Ectodermal cell (in vitro differentiated cells): ENCODE data around the gene RIC1.

Experiments
- H3K27ac ChIP-seq: 2 replicates; pipeline ENCODE4 v1.7.0; 2013; ENCODE audit warnings: mild to moderate bottlenecking, low read depth, low read length; ENCODE audit not compliant: insufficient read depth, poor library complexity, severe bottlenecking
- H3K27me3 ChIP-seq: 2 replicates; pipeline ENCODE4 v1.7.0; 2013; ENCODE audit warnings: mild to moderate bottlenecking, low read length; ENCODE audit not compliant: insufficient read depth, control insufficient read depth, poor library complexity, severe bottlenecking
- H3K36me3 ChIP-seq: one replicate; pipeline ENCODE4 v1.7.0; 2013; ENCODE audit warnings: low read length; ENCODE audit not compliant: control insufficient read depth, insufficient read depth
- H3K4me1 ChIP-seq: one replicate; pipeline ENCODE4 v1.7.0; 2013; ENCODE audit warnings: low read length; ENCODE audit not compliant: control insufficient read depth, insufficient read depth
- H3K4me3 ChIP-seq: 2 replicates; pipeline ENCODE4 v1.7.0; 2013; ENCODE audit warnings: low read depth, low read length, control low read depth; ENCODE audit not compliant: insufficient read depth
- H3K9me3 ChIP-seq: 2 replicates; pipeline ENCODE4 v1.7.0; 2013; ENCODE audit warnings: mild to moderate bottlenecking, low read length, moderate library complexity; ENCODE audit not compliant: control insufficient read depth
- WGBS, 2 experiments: methylation state at CpG; one replicate each; pipeline ENCODE4 v1.1.7; 2013; ENCODE audit warnings: missing lambda C conversion rate in 2 of 2; 5-methylcytosine and 5-hydroxymethylcytosine counted together

The RIC1 gene

DNA sequence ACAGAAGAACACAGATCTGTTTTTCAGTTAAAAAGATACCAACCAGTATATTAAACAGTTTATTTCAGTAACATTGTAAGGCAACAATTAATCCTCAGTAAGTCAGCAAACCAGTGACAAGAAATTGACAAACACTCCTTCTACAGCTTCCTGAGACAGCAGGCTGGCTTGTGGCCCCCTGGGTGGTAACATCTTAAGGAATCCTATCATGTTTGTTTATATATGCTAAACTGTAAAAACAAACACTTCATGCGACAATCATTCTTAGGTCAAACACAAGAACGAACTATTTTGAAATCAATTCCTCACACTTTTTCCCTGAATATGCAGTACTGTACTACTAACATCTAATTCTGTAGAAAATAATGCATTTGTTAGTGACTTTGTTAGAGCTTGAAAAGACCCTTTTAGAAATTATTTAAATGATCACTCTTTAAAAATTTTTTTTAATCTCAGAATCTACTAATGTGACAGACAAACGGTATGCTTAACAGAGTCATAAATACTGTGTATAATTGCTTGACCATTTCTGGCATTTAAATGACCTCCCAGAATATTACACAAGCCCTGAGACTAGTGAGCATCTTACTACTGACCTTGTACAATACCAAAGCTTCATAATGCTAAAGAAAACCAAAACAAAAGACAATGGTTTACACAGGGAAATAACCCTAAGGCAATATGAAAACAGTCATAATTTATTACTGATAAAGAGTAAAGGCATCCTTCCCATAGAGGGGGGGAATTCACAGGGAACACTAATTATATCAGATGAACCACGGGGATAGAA lies 155.8 kb downstream of the RIC1 start:
- 62 to 63% methylated on average over 3 to 4 of the region's 4 CpGs for WGBS, 2 experiments

DNA sequence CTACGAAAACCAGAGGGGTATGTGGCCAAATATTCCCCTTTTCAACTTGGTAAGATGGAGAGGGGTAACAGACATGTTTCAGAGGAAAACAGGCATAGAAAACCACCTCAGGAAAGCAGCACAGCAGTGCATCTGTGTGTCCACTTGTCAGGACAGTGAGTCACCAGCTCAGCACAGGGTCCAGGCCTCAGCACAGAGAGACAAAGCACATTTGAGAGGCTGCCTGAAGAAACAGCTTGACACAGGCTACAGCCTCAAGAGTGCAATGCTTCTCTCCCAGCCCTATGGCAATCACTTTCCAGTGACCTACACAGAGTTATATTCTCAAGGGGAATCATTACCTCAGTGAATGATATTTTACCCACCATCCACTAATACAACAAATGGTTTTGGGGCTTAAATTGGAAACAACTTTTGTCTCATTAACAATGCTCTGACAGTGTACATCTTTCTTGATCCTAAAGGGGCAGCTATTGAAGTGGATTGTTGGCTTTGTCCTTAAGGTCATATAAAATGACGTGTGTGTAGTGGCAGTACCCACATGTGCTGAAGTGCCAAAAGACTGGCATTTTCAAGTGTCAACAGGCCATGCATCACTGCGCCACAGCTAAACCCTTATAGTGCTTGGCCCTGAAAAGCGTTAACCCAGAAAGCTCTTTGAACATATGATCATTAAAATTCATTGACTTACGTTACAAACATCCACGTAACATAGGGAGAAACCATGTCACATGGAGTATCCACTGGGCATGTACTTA lies 157.6 kb downstream of the RIC1 start:
- Histone ChIP-seq H3K27me3 (no peaks in the 10 kb centered on the region), H3K9me3 (no peaks in the 10 kb centered on the region), H3K36me3 (no peaks in the 10 kb centered on the region), H3K4me1 (no peaks in the 10 kb centered on the region), H3K4me3 (no peak overlapping the region), H3K27ac (no peak overlapping the region)
- WGBS, 2 experiments: 96% methylated on average over 6 of the region's 6 CpGs

More for the DNA sequence above, 155.8 kb downstream of the RIC1 start:
- H3K36me3 ChIP-seq: peaks cover 8% of the 10 kb centered on the region
- H3K4me1 ChIP-seq: no peaks in the 10 kb centered on the region
- H3K9me3 ChIP-seq: no peaks in the 10 kb centered on the region
- no peaks in the 10 kb centered on the region for H3K27me3 ChIP-seq
- H3K27ac ChIP-seq: no peak overlapping the region
- H3K4me3 ChIP-seq: no peak overlapping the region

DNA sequence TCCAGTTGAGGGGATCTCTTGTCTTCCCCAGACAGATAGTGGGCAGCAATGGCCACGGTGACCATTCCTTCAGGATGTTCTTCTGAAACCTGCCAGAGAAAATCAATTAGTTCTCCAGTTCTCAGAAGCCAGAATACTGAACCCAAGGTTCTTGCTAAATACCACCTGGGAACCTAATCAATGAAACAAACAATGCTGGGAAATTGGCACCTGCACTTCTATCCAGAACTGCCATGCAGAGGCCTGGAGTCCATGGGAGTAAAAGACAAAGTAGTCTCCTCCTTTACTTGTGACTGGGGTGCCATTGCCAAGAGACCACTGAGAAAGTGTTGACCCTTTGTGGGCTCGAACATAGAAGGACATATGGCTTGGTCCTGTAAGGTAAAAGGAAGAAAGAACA lies 158.3 kb downstream of the RIC1 start:
- WGBS, 2 experiments: 85 to 99% methylated on average over 2 of the region's 2 CpGs

GRCh38 chr9:5787759-5788302 lies 158.9 kb downstream of the RIC1 start:
- Histone ChIP-seq H3K27ac (no peak overlapping the region), H3K4me3 (no peak overlapping the region), H3K9me3 (no peaks in the 10 kb centered on the region), H3K4me1 (no peaks in the 10 kb centered on the region), H3K27me3 (no peaks in the 10 kb centered on the region), H3K36me3 (no peaks in the 10 kb centered on the region)
- WGBS, 2 experiments: 86 to 95% methylated on average over 2 of the region's 2 CpGs

More for the DNA sequence above, 158.3 kb downstream of the RIC1 start:
- Histone ChIP-seq H3K27me3 (no peaks in the 10 kb centered on the region), H3K27ac (no peak overlapping the region), H3K9me3 (no peaks in the 10 kb centered on the region), H3K36me3 (no peaks in the 10 kb centered on the region), H3K4me3 (no peak overlapping the region), H3K4me1 (no peaks in the 10 kb centered on the region)

GRCh38 chr9:5789489-5789888 lies 160.6 kb downstream of the RIC1 start:
- no peak overlapping the region for H3K4me3 ChIP-seq
- WGBS, 2 experiments: 92 to 93% methylated on average over 4 of the region's 5 CpGs

DNA sequence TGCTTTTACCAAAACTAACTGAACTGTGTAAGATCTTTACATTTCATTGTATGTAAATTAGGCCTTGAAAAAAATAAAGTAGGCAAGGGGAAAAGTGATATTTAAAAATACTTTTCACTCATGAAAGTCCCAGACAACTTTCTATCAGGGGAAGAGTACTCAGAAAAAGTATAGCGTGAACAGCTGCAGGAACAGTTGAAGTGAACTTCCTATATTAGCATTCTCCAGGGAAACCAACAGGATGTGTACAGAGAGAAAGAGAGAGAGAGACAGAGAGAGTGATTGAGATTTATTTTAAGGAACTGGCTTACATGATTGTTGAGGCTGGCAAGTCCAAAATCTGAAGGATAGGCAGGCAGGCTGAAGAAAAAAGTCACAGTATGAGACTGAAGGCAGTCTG lies 162.0 kb downstream of the RIC1 start:
- H3K36me3 ChIP-seq: no peaks in the 10 kb centered on the region
- no peak overlapping the region for H3K27ac ChIP-seq
- no peaks in the 10 kb centered on the region for H3K9me3 ChIP-seq
- no peaks in the 10 kb centered on the region for H3K4me1 ChIP-seq
- no peak overlapping the region for H3K4me3 ChIP-seq
- no peaks in the 10 kb centered on the region for H3K27me3 ChIP-seq
- WGBS, 2 experiments: 92 to 93% methylated on average over 1 of the region's 1 CpG

More at GRCh38 chr9:5789489-5789888, 160.6 kb downstream of the RIC1 start:
- no peaks in the 10 kb centered on the region for H3K9me3 ChIP-seq
- H3K4me1 ChIP-seq: no peaks in the 10 kb centered on the region
- no peak overlapping the region for H3K27ac ChIP-seq
- no peaks in the 10 kb centered on the region for H3K27me3 ChIP-seq
- no peaks in the 10 kb centered on the region for H3K36me3 ChIP-seq

GRCh38 chr9:5791870-5792269 lies 163.0 kb downstream of the RIC1 start:
- no peaks in the 10 kb centered on the region for H3K4me1 ChIP-seq
- no peak overlapping the region for H3K4me3 ChIP-seq
- H3K27me3 ChIP-seq: no peaks in the 10 kb centered on the region
- WGBS, 2 experiments: 96 to 100% methylated on average over 1 to 3 of the region's 3 CpGs
- H3K27ac ChIP-seq: no peak overlapping the region
- H3K9me3 ChIP-seq: no peaks in the 10 kb centered on the region
- H3K36me3 ChIP-seq: no peaks in the 10 kb centered on the region

- no peaks in the 10 kb centered on the region for H3K27me3 ChIP-seq
- H3K27ac ChIP-seq: no peak overlapping the region
- H3K9me3 ChIP-seq: no peaks in the 10 kb centered on the region
- 91 to 93% methylated on average over 1 of the region's 1 CpG for WGBS, 2 experiments
- H3K36me3 ChIP-seq: no peaks in the 10 kb centered on the region
- no peak overlapping the region for H3K4me3 ChIP-seq
- no peaks in the 10 kb centered on the region for H3K4me1 ChIP-seq
Observed at GRCh38 chr9:5793812-5794211, 164.9 kb downstream of the RIC1 start.

- no peaks in the 10 kb centered on the region for H3K9me3 ChIP-seq
- 92 to 100% methylated on average over 2 of the region's 2 CpGs for WGBS, 2 experiments
- no peaks in the 10 kb centered on the region for H3K4me1 ChIP-seq
- no peak overlapping the region for H3K4me3 ChIP-seq
- no peak overlapping the region for H3K27ac ChIP-seq
- no peaks in the 10 kb centered on the region for H3K27me3 ChIP-seq
- H3K36me3 ChIP-seq: no peaks in the 10 kb centered on the region
Observed at GRCh38 chr9:5796298-5796697, 167.4 kb downstream of the RIC1 start.

DNA sequence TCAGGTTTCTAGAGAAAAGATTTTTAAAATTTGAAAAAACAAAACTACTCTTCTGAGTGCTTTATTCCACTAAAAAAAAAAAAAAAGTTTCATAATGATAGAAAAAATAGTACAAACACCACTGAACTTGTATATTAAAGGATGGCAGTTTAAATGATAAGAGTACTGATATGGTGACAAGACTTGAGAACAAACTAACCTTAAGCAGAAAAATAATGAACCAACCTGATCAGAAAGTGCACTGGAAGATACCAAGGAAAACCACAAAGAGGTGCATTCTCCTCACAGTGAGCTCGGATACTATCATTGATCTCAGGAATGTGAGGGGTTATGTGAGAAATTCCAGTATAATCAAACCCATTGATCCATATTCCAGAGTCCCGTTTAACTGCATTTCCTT lies 169.7 kb downstream of the RIC1 start:
- WGBS, 2 experiments: 88% methylated on average over 2 of the region's 2 CpGs; no CpG with 5 or more reads in 1 of the 2 experiments
- Histone ChIP-seq H3K4me1 (no peaks in the 10 kb centered on the region), H3K27ac (no peak overlapping the region), H3K27me3 (no peaks in the 10 kb centered on the region), H3K9me3 (no peaks in the 10 kb centered on the region), H3K4me3 (no peak overlapping the region), H3K36me3 (no peaks in the 10 kb centered on the region)
